ENCODE results near the gene SLC7A7. TPM values are rescaled to one million over a fixed set of nuclear protein-coding genes. Genes with fewer than 3 reads are reported as not detected.

The SLC7A7 gene
- total RNA-seq, 1 donor from 2014 or later, result 14.3 TPM

DNA sequence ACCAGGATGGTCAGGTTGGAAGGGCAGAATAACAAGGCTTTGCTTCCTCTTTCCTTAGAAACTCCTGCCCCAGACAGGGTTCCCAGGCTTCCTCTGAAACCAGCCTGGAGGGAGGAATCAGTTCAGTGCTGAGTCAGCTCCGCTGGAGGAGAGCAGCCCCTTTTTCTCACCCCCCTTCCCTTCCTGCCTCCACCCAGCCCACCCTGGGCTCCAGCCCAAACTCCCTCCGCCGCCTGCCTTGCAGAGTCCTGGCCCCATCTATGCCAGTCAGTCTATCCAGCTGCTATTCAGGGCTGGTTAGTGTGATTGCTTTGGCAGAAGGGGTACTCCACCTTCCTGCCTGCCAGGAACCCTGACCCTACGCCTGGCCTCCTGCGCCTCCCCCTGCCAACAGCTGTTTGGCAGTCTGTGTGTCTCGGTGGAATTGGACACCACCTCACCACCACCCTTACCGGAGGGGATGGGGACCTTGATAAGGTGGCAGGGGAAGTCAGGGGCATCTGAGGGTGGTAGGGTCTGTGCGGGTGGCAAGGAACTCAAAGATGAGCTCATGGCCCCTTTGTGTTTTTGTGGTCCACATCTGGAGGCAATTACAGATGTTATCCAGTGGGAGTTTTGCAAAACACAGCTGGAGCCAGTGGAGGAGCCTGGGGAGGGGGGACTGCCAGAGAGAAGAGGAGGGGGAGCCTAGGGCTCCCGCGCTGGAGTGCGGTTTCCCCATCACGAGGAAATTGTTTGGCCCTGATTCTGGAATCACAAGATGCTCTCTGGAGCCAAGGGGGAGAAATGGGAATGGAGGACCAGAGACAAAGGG is 33.3 kb upstream of the SLC7A7 start:
- H3K4me3 ChIP-seq (ENCODE audit: insufficient read depth, low read depth, low read length), result no peak overlapping the region
- Mint-ChIP-seq H3K36me3 (ENCODE audit: low read depth, unreplicated experiment) (peaks cover 7% of the 10 kb centered on the region), H3K4me3 (ENCODE audit: unreplicated experiment) (no peak overlapping the region), H3K4me1 (ENCODE audit: low read depth, unreplicated experiment) (peaks cover 28% of the 10 kb centered on the region), H3K9me3 (ENCODE audit: unreplicated experiment) (peaks cover under 1% of the 10 kb centered on the region), H3K27me3 (ENCODE audit: low read depth, unreplicated experiment) (no peaks in the 10 kb centered on the region), H3K27ac (ENCODE audit: unreplicated experiment) (peak overlapping the region; percentile 81)
- H3K27me3 ChIP-seq (ENCODE audit: insufficient read depth, low read length), result no peaks in the 10 kb centered on the region
- H3K79me2 ChIP-seq (ENCODE audit: insufficient read depth, low read length), result peaks cover 25% of the 10 kb centered on the region
- H3K4me2 ChIP-seq (ENCODE audit: low read length), result peak overlapping the region; percentile 61
- no peak overlapping the region for H2AFZ ChIP-seq (ENCODE audit: low read depth, low read length)
- no peak for TF ChIP-seq EZH2 (IDR thresholded peaks at IDR 0.05; ENCODE audit: insufficient read depth, low read length)
- TF ChIP-seq, protein P1, sequence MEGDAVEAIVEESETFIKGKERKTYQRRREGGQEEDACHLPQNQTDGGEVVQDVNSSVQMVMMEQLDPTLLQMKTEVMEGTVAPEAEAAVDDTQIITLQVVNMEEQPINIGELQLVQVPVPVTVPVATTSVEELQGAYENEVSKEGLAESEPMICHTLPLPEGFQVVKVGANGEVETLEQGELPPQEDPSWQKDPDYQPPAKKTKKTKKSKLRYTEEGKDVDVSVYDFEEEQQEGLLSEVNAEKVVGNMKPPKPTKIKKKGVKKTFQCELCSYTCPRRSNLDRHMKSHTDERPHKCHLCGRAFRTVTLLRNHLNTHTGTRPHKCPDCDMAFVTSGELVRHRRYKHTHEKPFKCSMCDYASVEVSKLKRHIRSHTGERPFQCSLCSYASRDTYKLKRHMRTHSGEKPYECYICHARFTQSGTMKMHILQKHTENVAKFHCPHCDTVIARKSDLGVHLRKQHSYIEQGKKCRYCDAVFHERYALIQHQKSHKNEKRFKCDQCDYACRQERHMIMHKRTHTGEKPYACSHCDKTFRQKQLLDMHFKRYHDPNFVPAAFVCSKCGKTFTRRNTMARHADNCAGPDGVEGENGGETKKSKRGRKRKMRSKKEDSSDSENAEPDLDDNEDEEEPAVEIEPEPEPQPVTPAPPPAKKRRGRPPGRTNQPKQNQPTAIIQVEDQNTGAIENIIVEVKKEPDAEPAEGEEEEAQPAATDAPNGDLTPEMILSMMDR (IDR thresholded peaks at IDR 0.05; ENCODE audit: insufficient read depth, low read depth, low read length), result no peak
- H3K36me3 ChIP-seq (ENCODE audit: insufficient read depth, low read length), result peaks cover 24% of the 10 kb centered on the region
- DNase-seq (ENCODE audit: low read depth) (peak; percentile 85), FAIRE-seq (no peak)
- peak overlapping the region; percentile 85 for H3K9ac ChIP-seq (ENCODE audit: low read length)
- no peaks in the 10 kb centered on the region for H3K9me3 ChIP-seq (ENCODE audit: insufficient read depth, low read depth, low read length)
- peaks cover 76% of the 10 kb centered on the region for H3K4me1 ChIP-seq (ENCODE audit: insufficient read depth, low read length)
- H4K20me1 ChIP-seq (ENCODE audit: insufficient read depth, low read length), result peaks cover 27% of the 10 kb centered on the region
- H3K27ac ChIP-seq (ENCODE audit: low read depth, low read length), result peak overlapping the region; percentile 99

DNA sequence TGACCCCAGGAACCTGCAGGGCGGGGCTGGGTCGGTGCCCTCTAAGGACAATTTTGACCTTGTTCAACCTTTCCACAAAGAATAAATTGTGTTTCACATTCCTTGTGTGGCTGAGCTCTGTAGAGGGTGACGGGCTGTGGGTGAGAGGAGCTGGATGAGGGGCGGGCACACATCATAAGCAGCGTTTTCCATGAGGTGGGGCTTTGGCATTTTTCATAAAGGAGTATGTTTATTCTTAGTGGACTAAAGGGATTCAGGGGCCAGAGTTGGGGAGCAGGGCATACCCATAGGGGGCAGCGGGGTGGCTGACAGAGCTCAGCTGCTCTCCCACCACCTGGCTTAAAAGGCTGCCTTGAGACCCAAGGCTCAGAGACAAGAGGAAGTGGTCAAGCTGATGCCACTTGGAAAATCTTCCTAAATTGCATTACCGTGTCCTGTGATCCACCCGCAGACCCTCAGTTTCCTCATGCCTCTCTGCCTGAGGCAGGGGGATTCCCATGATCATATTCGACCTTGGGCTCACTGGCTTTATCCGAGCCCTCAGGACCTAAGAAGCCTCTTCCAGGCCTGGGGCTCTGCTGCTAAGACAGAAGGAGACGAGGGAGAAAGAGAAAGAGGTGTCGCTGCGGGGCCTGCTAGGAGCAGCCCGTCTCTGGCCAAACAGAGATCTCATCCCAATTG is 32.6 kb upstream of the SLC7A7 start:
- no peak for TF ChIP-seq EZH2 (IDR thresholded peaks at IDR 0.05; ENCODE audit: insufficient read depth, low read length)
- TF ChIP-seq, protein P1 (IDR thresholded peaks at IDR 0.05; ENCODE audit: insufficient read depth, low read depth, low read length), result no peak
- H3K27ac ChIP-seq (ENCODE audit: low read depth, low read length), result peak overlapping the region; percentile 99
- DNase-seq (ENCODE audit: low read depth) (peak; percentile 72), FAIRE-seq (no peak)
- H3K27ac Mint-ChIP-seq (ENCODE audit: unreplicated experiment), result peak overlapping the region; percentile 81
- H3K4me1 ChIP-seq (ENCODE audit: insufficient read depth, low read length), result peaks cover 70% of the 10 kb centered on the region
- H3K79me2 ChIP-seq (ENCODE audit: insufficient read depth, low read length), result peaks cover 33% of the 10 kb centered on the region
- H3K4me1 Mint-ChIP-seq (ENCODE audit: low read depth, unreplicated experiment), result peaks cover 27% of the 10 kb centered on the region
- peak overlapping the region; percentile 61 for H3K4me2 ChIP-seq (ENCODE audit: low read length)
- H3K36me3 Mint-ChIP-seq (ENCODE audit: low read depth, unreplicated experiment), result peaks cover 10% of the 10 kb centered on the region
- H3K9ac ChIP-seq (ENCODE audit: low read length), result peak overlapping the region; percentile 85
- H2AFZ ChIP-seq (ENCODE audit: low read depth, low read length), result no peak overlapping the region
- peak overlapping the region; percentile 29 for H3K4me3 Mint-ChIP-seq (ENCODE audit: unreplicated experiment)
- H4K20me1 ChIP-seq (ENCODE audit: insufficient read depth, low read length), result peaks cover 35% of the 10 kb centered on the region
- H3K36me3 ChIP-seq (ENCODE audit: insufficient read depth, low read length), result peaks cover 32% of the 10 kb centered on the region
- H3K27me3 ChIP-seq (ENCODE audit: insufficient read depth, low read length), result no peaks in the 10 kb centered on the region
- H3K4me3 ChIP-seq (ENCODE audit: insufficient read depth, low read depth, low read length), result peak overlapping the region; percentile 34
- H3K27me3 Mint-ChIP-seq (ENCODE audit: low read depth, unreplicated experiment), result no peaks in the 10 kb centered on the region
- no peaks in the 10 kb centered on the region for H3K9me3 ChIP-seq (ENCODE audit: insufficient read depth, low read depth, low read length)
- peaks cover 4% of the 10 kb centered on the region for H3K9me3 Mint-ChIP-seq (ENCODE audit: unreplicated experiment)
